GM23338 (cell line): ENCODE results near the gene TTLL5. TPM values are rescaled to one million over a fixed set of nuclear protein-coding genes. Genes with fewer than 3 reads are reported as not detected.

Experiments used
- ATAC-seq: fragments of 200-7000 bp; cut with Tn5 transposase; 3 replicates; pipeline ENCODE4 v1.9.1; 2020
- DNase-seq: peaks from one replicate; pipeline ENCODE4 v3.0.0-alpha.2; 2015; ENCODE audit warnings: low spot score
- H2AFZ ChIP-seq: fragments of 200-600 bp; sonication (generic); 2 replicates; pipeline ENCODE4 v1.8.0; 2016; ENCODE audit warnings: antibody characterized with exemption, mild to moderate bottlenecking, moderate library complexity
- H3F3A ChIP-seq: fragments of 200-600 bp; sonication (generic); replicated peaks from 2 replicates; pipeline ENCODE4 v1.8.0; 2017; ENCODE audit warnings: antibody characterized with exemption, mixed run types, low read depth
- H3K27ac ChIP-seq: fragments of 200-600 bp; sonication (generic); 2 replicates; pipeline ENCODE4 v1.6.1; 2016; ENCODE audit warnings: low read depth
- H3K27me3 ChIP-seq: fragments of 200-600 bp; sonication (generic); 2 replicates; pipeline ENCODE4 v1.8.0; 2016; ENCODE audit warnings: mild to moderate bottlenecking, mixed run types, moderate library complexity; ENCODE audit not compliant: insufficient read depth
- H3K36me3 ChIP-seq: fragments of 200-600 bp; sonication (generic); 2 replicates; pipeline ENCODE4 v1.8.0; 2016; ENCODE audit warnings: mild to moderate bottlenecking; ENCODE audit not compliant: insufficient read depth
- H3K4me1 ChIP-seq: fragments of 200-600 bp; sonication (generic); 2 replicates; pipeline ENCODE4 v1.8.0; 2016; ENCODE audit warnings: mild to moderate bottlenecking, moderate library complexity; ENCODE audit not compliant: insufficient read depth
- H3K4me2 ChIP-seq: fragments of 200-600 bp; sonication (generic); 2 replicates; pipeline ENCODE4 v1.7.1; 2017; ENCODE audit warnings: mixed run types
- H3K4me3 ChIP-seq: fragments of 200-600 bp; sonication (generic); 2 replicates; pipeline ENCODE4 v1.6.1; 2016; ENCODE audit warnings: mixed run types
- H3K79me2 ChIP-seq: fragments of 200-600 bp; sonication (generic); replicated peaks from 2 replicates; pipeline ENCODE4 v1.8.0; 2017; ENCODE audit warnings: mild to moderate bottlenecking; ENCODE audit not compliant: insufficient read depth
- H3K9me2 ChIP-seq: fragments of 200-600 bp; sonication (generic); 2 replicates; pipeline ENCODE4 v1.8.0; 2017; ENCODE audit not compliant: insufficient read depth
- H4K20me1 ChIP-seq: fragments of 200-600 bp; sonication (generic); replicated peaks from 2 replicates; pipeline ENCODE4 v1.8.0; 2017; ENCODE audit warnings: mild to moderate bottlenecking; ENCODE audit not compliant: insufficient read depth
- H3K27ac Mint-ChIP-seq: 2 replicates; pipeline ENCODE4 v1.8.0; 2020; ENCODE audit warnings: inconsistent platforms, mild to moderate bottlenecking, moderate library complexity, mixed read lengths
- H3K27me3 Mint-ChIP-seq: 3 replicates; pipeline ENCODE4 v1.8.0; 2022; ENCODE audit warnings: low read depth, mild to moderate bottlenecking, moderate library complexity, mixed read lengths, inconsistent platforms; ENCODE audit not compliant: insufficient read depth, poor library complexity
- H3K36me3 Mint-ChIP-seq: 3 replicates; pipeline ENCODE4 v1.8.0; 2021; ENCODE audit warnings: low read depth, mild to moderate bottlenecking, inconsistent platforms, moderate library complexity, mixed read lengths
- H3K4me1 Mint-ChIP-seq: 3 replicates; pipeline ENCODE4 v1.8.0; 2020; ENCODE audit warnings: mild to moderate bottlenecking, inconsistent platforms, mixed read lengths
- H3K4me3 Mint-ChIP-seq: 3 replicates; pipeline ENCODE4 v1.8.0; 2021; ENCODE audit warnings: moderate library complexity, mild to moderate bottlenecking, inconsistent platforms, mixed read lengths
- H3K9me3 Mint-ChIP-seq: 3 replicates; pipeline ENCODE4 v1.8.0; 2020; ENCODE audit warnings: moderate library complexity, mild to moderate bottlenecking, inconsistent platforms, mixed read lengths
- CREB1 ChIP-seq: fragments of 250-450 bp; sonication (Bioruptor Pico); IDR thresholded peaks from 2 replicates; pipeline ENCODE4 v1.5.0; 2020; ENCODE audit warnings: low read depth, mild to moderate bottlenecking, moderate library complexity
- EZH2 ChIP-seq: fragments of 200-600 bp; sonication (generic); IDR thresholded peaks from one replicate; pipeline ENCODE4 v1.8.0; 2017; ENCODE audit warnings: antibody characterized with exemption, mild to moderate bottlenecking, low read depth; ENCODE audit not compliant: unreplicated experiment
- EZH2phosphoT487 ChIP-seq: fragments of 200-600 bp; sonication (generic); IDR thresholded peaks from one replicate; pipeline ENCODE4 v1.8.1; 2018; ENCODE audit warnings: antibody characterized with exemption; ENCODE audit not compliant: unreplicated experiment
- JUNB ChIP-seq: IDR thresholded peaks from one replicate; pipeline ENCODE4 v1.6.1; 2016; ENCODE audit warnings: antibody characterized with exemption; ENCODE audit not compliant: unreplicated experiment
- NANOG ChIP-seq: IDR thresholded peaks from 2 replicates; pipeline ENCODE4 v1.6.1; 2016; ENCODE audit warnings: antibody characterized with exemption, borderline replicate concordance
- POLR2AphosphoS5 ChIP-seq: IDR thresholded peaks from 2 replicates; pipeline ENCODE4 v1.6.1; 2016; ENCODE audit warnings: antibody characterized with exemption, low read depth
- STAT1 ChIP-seq: IDR thresholded peaks from one replicate; pipeline ENCODE4 v1.6.1; 2016; ENCODE audit warnings: antibody characterized with exemption; ENCODE audit not compliant: unreplicated experiment
- ZNF114 ChIP-seq: fragments of 250-450 bp; sonication (Bioruptor Pico); IDR thresholded peaks from 2 replicates; pipeline ENCODE4 v1.5.0; 2020; ENCODE audit warnings: mild to moderate bottlenecking, moderate library complexity
- ZNF331 ChIP-seq: fragments of 250-450 bp; sonication (Bioruptor Pico); IDR thresholded peaks from 2 replicates; pipeline ENCODE4 v1.5.0; 2020; ENCODE audit warnings: low read depth, mild to moderate bottlenecking, moderate library complexity
- polyA plus RNA-seq: library from polyadenylated mRNA; unstranded; fragments of >200 nt; fragmentation: Nextera tagmentation; extraction: Ambion mirVana; gene quantifications from 2 replicates; pipeline ENCODE4 v1.2.1, GENCODE V29; 2016
- total RNA-seq: library from RNA; depleted of rRNA; stranded (reverse); fragments of >200 nt; shearing (Covaris generic); gene quantifications from 2 replicates; pipeline ENCODE4 v1.2.3, GENCODE V29; 2014
- TF ChIP-seq, protein P1 (sequence below): fragments of 250-450 bp; sonication (Bioruptor Pico); IDR thresholded peaks from 2 replicates; pipeline ENCODE4 v1.5.0; 2020; ENCODE audit warnings: mild to moderate bottlenecking, moderate library complexity
- TF ChIP-seq, protein P2 (sequence below), 2 experiments: fragments of 200-600 bp in 1 of 2; sonication (generic) in 1 of 2; conservative IDR thresholded peaks; 2 replicates each; pipeline versions ENCODE4 v1.5.1 to v1.6.1; 2016 to 2017; ENCODE audit warnings: antibody characterized with exemption in 2 of 2, low read depth in 2 of 2, mild to moderate bottlenecking in 2 of 2, moderate library complexity in 1 of 2
- TF ChIP-seq, protein P3 (sequence below): IDR thresholded peaks from 2 replicates; pipeline ENCODE4 v1.6.1; 2016; ENCODE audit warnings: antibody characterized with exemption

Gene TTLL5
- total and polyA plus RNA-seq, 2 experiments from 2014 or later = 33.5 to 35.4 TPM

- TF ChIP-seq, protein P1, sequence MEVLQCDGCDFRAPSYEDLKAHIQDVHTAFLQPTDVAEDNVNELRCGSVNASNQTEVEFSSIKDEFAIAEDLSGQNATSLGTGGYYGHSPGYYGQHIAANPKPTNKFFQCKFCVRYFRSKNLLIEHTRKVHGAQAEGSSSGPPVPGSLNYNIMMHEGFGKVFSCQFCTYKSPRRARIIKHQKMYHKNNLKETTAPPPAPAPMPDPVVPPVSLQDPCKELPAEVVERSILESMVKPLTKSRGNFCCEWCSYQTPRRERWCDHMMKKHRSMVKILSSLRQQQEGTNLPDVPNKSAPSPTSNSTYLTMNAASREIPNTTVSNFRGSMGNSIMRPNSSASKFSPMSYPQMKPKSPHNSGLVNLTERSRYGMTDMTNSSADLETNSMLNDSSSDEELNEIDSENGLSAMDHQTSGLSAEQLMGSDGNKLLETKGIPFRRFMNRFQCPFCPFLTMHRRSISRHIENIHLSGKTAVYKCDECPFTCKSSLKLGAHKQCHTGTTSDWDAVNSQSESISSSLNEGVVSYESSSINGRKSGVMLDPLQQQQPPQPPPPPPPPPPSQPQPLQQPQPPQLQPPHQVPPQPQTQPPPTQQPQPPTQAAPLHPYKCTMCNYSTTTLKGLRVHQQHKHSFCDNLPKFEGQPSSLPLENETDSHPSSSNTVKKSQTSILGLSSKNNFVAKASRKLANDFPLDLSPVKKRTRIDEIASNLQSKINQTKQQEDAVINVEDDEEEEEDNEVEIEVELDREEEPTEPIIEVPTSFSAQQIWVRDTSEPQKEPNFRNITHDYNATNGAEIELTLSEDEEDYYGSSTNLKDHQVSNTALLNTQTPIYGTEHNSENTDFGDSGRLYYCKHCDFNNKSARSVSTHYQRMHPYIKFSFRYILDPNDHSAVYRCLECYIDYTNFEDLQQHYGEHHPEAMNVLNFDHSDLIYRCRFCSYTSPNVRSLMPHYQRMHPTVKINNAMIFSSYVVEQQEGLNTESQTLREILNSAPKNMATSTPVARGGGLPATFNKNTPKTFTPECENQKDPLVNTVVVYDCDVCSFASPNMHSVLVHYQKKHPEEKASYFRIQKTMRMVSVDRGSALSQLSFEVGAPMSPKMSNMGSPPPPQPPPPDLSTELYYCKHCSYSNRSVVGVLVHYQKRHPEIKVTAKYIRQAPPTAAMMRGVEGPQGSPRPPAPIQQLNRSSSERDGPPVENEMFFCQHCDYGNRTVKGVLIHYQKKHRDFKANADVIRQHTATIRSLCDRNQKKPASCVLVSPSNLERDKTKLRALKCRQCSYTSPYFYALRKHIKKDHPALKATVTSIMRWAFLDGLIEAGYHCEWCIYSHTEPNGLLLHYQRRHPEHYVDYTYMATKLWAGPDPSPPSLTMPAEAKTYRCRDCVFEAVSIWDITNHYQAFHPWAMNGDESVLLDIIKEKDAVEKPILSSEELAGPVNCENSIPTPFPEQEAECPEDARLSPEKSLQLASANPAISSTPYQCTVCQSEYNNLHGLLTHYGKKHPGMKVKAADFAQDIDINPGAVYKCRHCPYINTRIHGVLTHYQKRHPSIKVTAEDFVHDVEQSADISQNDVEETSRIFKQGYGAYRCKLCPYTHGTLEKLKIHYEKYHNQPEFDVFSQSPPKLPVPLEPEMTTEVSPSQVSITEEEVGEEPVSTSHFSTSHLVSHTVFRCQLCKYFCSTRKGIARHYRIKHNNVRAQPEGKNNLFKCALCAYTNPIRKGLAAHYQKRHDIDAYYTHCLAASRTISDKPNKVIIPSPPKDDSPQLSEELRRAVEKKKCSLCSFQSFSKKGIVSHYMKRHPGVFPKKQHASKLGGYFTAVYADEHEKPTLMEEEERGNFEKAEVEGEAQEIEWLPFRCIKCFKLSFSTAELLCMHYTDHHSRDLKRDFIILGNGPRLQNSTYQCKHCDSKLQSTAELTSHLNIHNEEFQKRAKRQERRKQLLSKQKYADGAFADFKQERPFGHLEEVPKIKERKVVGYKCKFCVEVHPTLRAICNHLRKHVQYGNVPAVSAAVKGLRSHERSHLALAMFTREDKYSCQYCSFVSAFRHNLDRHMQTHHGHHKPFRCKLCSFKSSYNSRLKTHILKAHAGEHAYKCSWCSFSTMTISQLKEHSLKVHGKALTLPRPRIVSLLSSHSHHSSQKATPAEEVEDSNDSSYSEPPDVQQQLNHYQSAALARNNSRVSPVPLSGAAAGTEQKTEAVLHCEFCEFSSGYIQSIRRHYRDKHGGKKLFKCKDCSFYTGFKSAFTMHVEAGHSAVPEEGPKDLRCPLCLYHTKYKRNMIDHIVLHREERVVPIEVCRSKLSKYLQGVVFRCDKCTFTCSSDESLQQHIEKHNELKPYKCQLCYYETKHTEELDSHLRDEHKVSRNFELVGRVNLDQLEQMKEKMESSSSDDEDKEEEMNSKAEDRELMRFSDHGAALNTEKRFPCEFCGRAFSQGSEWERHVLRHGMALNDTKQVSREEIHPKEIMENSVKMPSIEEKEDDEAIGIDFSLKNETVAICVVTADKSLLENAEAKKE (CRISPR knock-in tag) = no peak
- TF ChIP-seq JUNB (no peak), POLR2AphosphoS5 (no peak), CREB1 (no peak), ZNF114 (CRISPR knock-in tag) (no peak), ZNF331 (CRISPR knock-in tag) (no peak), EZH2 (no peak), NANOG (no peak)
- TF ChIP-seq, protein P2, sequence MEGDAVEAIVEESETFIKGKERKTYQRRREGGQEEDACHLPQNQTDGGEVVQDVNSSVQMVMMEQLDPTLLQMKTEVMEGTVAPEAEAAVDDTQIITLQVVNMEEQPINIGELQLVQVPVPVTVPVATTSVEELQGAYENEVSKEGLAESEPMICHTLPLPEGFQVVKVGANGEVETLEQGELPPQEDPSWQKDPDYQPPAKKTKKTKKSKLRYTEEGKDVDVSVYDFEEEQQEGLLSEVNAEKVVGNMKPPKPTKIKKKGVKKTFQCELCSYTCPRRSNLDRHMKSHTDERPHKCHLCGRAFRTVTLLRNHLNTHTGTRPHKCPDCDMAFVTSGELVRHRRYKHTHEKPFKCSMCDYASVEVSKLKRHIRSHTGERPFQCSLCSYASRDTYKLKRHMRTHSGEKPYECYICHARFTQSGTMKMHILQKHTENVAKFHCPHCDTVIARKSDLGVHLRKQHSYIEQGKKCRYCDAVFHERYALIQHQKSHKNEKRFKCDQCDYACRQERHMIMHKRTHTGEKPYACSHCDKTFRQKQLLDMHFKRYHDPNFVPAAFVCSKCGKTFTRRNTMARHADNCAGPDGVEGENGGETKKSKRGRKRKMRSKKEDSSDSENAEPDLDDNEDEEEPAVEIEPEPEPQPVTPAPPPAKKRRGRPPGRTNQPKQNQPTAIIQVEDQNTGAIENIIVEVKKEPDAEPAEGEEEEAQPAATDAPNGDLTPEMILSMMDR (conservative IDR thresholded peaks at IDR 0.05; ENCODE audit: low read depth in 2 of 2) = no peak
Observed at GRCh38 chr14:75961662-75962061, 300.6 kb downstream of the TTLL5 start (continued).

DNA sequence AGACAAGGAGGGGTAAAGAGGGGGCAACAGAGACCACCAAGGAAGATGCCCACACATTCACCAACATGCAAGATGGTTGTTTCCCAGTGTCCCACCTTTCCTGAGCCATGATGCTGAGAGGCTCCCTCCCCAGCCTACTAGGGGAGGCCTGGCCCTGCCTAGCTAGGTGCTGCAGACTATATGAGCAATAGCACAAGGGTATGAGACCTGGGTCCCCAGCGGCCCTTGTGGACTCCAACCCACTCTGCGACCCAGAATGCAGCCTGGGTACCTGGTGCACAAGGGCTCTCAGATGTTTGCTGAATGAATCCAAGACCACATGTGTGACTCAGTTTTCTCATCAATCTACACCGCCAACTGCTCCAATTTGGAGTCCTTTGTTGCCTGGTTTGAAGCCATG, 306.8 kb downstream of the TTLL5 start:
- Histone ChIP-seq H2AFZ (no peak overlapping the region), H3K27me3 (no peaks in the 10 kb centered on the region), H3K4me1 (peaks cover 10% of the 10 kb centered on the region), H3K27ac (no peak overlapping the region), H3K4me3 (no peak overlapping the region), H3K4me2 (no peak overlapping the region), H3K36me3 (no peaks in the 10 kb centered on the region), H3F3A (no peaks in the 10 kb centered on the region), H3K79me2 (no peaks in the 10 kb centered on the region), H3K9me2 (0 out of 2 replicates have a peak, but pooled peaks cover under 1% of the 10 kb centered on the region), H4K20me1 (no peaks in the 10 kb centered on the region)
- DNase-seq (no peak), ATAC-seq (no peak)
- Mint-ChIP-seq H3K27me3 (peaks cover 3% of the 10 kb centered on the region), H3K4me1 (peaks cover 13% of the 10 kb centered on the region), H3K27ac (no peak overlapping the region), H3K4me3 (no peak overlapping the region), H3K9me3 (no peaks in the 10 kb centered on the region), H3K36me3 (no peaks in the 10 kb centered on the region)
- TF ChIP-seq EZH2 = no peak
- no peak for TF ChIP-seq ZNF331 (CRISPR knock-in tag)
- TF ChIP-seq STAT1 = no peak
- no peak for TF ChIP-seq JUNB
- no peak for TF ChIP-seq CREB1
- TF ChIP-seq POLR2AphosphoS5 = no peak
- TF ChIP-seq, protein P3, sequence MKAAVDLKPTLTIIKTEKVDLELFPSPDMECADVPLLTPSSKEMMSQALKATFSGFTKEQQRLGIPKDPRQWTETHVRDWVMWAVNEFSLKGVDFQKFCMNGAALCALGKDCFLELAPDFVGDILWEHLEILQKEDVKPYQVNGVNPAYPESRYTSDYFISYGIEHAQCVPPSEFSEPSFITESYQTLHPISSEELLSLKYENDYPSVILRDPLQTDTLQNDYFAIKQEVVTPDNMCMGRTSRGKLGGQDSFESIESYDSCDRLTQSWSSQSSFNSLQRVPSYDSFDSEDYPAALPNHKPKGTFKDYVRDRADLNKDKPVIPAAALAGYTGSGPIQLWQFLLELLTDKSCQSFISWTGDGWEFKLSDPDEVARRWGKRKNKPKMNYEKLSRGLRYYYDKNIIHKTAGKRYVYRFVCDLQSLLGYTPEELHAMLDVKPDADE = no peak
- no peak for TF ChIP-seq ZNF114 (CRISPR knock-in tag)
- TF ChIP-seq, protein P2 (conservative IDR thresholded peaks at IDR 0.05; ENCODE audit: low read depth in 2 of 2) = no peak
- no peak for TF ChIP-seq EZH2phosphoT487
